GM21825 (cell line): ENCODE results near the gene ACAN.

ENCODE experiments used
- ATAC-seq: cut with Tn5 transposase; IDR thresholded peaks from one replicate; pipeline ENCODE4 v1.9.1; 2021; ENCODE audit warnings: mild to moderate bottlenecking, moderate library complexity; ENCODE audit not compliant: unreplicated experiment

Gene ACAN

DNA sequence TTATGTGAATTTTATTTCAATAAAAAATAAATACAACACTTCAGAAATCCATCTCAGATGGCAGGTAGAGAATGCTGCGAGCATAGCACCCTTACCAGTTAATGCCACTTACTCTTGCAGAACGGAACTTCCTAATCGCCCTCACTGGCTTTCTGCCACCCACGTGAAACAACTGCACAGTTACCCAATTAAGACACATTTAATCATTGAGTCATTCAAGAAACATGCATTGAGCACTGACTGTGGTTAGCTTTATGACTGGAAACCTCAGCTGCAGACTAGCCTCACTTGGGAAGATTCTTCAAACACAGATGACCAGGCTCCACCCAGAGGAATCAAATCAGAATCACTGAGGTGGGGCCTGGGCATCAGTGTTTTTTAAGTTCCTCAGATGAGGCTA is 115.5 kb downstream of the ACAN start:
- peak; percentile 72 for ATAC-seq

DNA sequence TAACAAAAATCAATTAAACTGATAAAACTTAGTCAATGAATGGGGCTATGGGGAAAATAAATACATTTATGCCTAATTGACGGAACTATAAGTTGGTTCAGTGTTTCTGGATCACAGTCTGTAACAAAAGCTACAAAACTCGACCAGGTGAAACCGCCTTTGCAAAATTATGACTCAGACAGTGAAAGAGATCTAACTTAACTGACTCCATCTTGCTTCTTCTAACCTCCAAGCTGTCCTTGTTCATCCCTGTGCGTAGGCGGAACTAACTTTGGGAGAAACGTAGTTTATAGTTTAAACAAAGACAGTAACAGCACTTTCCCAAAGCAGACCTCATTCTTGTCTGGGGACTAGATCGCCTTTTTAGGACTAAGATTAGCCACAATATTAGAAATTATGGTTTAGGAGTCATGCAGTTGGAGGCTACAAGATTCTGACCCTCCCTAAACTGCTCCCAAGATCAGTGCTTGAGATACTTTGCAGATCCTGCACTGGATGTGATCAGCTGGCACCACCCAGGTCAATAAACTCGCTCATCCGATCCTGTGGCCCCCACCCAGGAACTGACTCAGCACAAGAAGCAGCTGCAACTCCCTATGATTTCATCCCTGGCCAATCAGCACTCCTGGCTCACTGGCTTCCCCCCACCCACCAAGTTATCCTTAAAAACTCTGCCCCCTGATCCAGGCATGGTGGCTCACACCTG is 117.1 kb downstream of the ACAN start:
- no peak for ATAC-seq

DNA sequence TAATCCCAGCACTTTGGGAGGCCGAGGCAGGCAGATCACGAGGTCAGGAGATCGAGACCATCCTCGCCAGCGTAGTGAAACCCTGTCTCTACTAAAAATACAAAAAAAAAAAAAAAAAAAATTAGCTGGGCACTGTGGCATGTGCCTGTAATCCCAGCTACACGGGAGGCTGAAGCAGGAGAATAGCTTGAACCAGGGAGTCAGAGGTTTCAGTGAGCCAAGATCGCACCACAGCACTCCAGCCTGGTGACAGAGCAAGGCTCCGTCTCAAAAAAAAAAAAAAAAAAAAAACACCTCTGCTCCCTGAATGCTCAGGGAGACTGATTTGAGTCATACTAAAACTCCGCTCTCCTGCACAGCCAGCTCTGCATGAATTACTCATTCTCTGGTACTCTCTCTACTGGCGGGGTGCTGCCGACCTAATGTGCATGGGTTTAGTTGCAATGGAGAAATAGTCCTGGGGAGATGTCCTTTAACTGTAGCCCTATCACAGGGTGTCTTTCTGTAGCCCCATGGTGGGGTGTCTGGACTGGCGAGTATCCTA is 117.7 kb downstream of the ACAN start:
- peak; percentile 46 for ATAC-seq
